SK-N-SH treated with all-trans-retinoic acid at 6 μM for 48 hours (cell line): ENCODE data around the gene BTG1.

Source experiments
- ATAC-seq: fragments of 200-7000 bp; cut with Tn5 transposase; 3 replicates; pipeline ENCODE4 v1.9.1; 2020; ENCODE audit warnings: mild to moderate bottlenecking, moderate library complexity
- ARNTL ChIP-seq: fragments of 450-650 bp; formaldehyde crosslinking; IDR thresholded peaks from 2 replicates; pipeline ENCODE4 v1.5.0; 2020; ENCODE audit warnings: low read depth, mild to moderate bottlenecking, moderate library complexity, borderline replicate concordance
- CSDC2 ChIP-seq: fragments of 250-450 bp; sonication (Bioruptor Pico); IDR thresholded peaks from 2 replicates; pipeline ENCODE4 v1.5.0; 2020; ENCODE audit warnings: mild to moderate bottlenecking, moderate library complexity
- ESRRG ChIP-seq: fragments of 250-450 bp; sonication (Bioruptor Pico); IDR thresholded peaks from 2 replicates; pipeline ENCODE4 v1.6.1; 2021; ENCODE audit warnings: mild to moderate bottlenecking
- ISL1 ChIP-seq: fragments of 250-450 bp; sonication (Bioruptor Pico); IDR thresholded peaks from 2 replicates; pipeline ENCODE4 v2.1.2; 2022; ENCODE audit warnings: mild to moderate bottlenecking, moderate library complexity
- OSR1 ChIP-seq: fragments of 250-450 bp; sonication (Bioruptor Pico); IDR thresholded peaks from 2 replicates; pipeline ENCODE4 v1.8.0; 2022; ENCODE audit warnings: moderate library complexity, mild to moderate bottlenecking, inconsistent platforms
- PATZ1 ChIP-seq: fragments of 250-450 bp; sonication (Bioruptor Pico); IDR thresholded peaks from 2 replicates; pipeline ENCODE4 v1.8.0; 2020; ENCODE audit warnings: mild to moderate bottlenecking, moderate library complexity, borderline replicate concordance
- POU6F1 ChIP-seq: fragments of 250-450 bp; sonication (Bioruptor Pico); IDR thresholded peaks from 2 replicates; pipeline ENCODE4 v1.8.0; 2021; ENCODE audit warnings: low read depth, mild to moderate bottlenecking, moderate library complexity, borderline replicate concordance
- PPARA ChIP-seq: fragments of 250-450 bp; sonication (Bioruptor Pico); IDR thresholded peaks from 2 replicates; pipeline ENCODE4 v1.5.0; 2020; ENCODE audit warnings: mild to moderate bottlenecking, borderline replicate concordance
- RARB ChIP-seq: fragments of 250-450 bp; sonication (Bioruptor Pico); IDR thresholded peaks from 2 replicates; pipeline ENCODE4 v1.8.0; 2021; ENCODE audit warnings: mild to moderate bottlenecking, moderate library complexity
- TCF4 ChIP-seq: fragments of 250-450 bp; sonication (Bioruptor Pico); IDR thresholded peaks from 2 replicates; pipeline ENCODE4 v1.8.0; 2021; ENCODE audit warnings: mild to moderate bottlenecking, moderate library complexity, borderline replicate concordance
- TOX ChIP-seq: fragments of 250-450 bp; sonication (Bioruptor Pico); IDR thresholded peaks from 2 replicates; pipeline ENCODE4 v1.8.0; 2021; ENCODE audit warnings: mild to moderate bottlenecking, moderate library complexity, borderline replicate concordance
- TSHZ2 ChIP-seq: fragments of 250-450 bp; sonication (Bioruptor Pico); IDR thresholded peaks from 2 replicates; pipeline ENCODE4 v1.5.0; 2020; ENCODE audit warnings: mild to moderate bottlenecking, moderate library complexity
- ZC3H10 ChIP-seq: fragments of 250-450 bp; sonication (Bioruptor Pico); IDR thresholded peaks from 2 replicates; pipeline ENCODE4 v1.5.1; 2021; ENCODE audit warnings: mild to moderate bottlenecking, moderate library complexity
- ZFP30 ChIP-seq: fragments of 450-650 bp; formaldehyde crosslinking; IDR thresholded peaks from 2 replicates; pipeline ENCODE4 v1.5.0; 2022; ENCODE audit warnings: mild to moderate bottlenecking, moderate library complexity
- ZNF565 ChIP-seq: fragments of 450-650 bp; formaldehyde crosslinking; conservative IDR thresholded peaks from 2 replicates; pipeline ENCODE4 v1.5.0; 2020; ENCODE audit warnings: low read depth, mild to moderate bottlenecking, moderate library complexity
- ZNF8 ChIP-seq: fragments of 450-650 bp; formaldehyde crosslinking; IDR thresholded peaks from 2 replicates; pipeline ENCODE4 v1.5.0; 2020; ENCODE audit warnings: mild to moderate bottlenecking, moderate library complexity
- TF ChIP-seq, protein P1 (sequence below): fragments of 250-450 bp; sonication (Bioruptor Pico); IDR thresholded peaks from 2 replicates; pipeline ENCODE4 v1.5.1; 2021; ENCODE audit warnings: mild to moderate bottlenecking, moderate library complexity
- TF ChIP-seq, protein P2 (sequence below): fragments of 250-450 bp; sonication (Bioruptor Pico); IDR thresholded peaks from 2 replicates; pipeline ENCODE4 v1.5.1; 2020; ENCODE audit warnings: low read depth, mild to moderate bottlenecking, moderate library complexity

Gene BTG1

GRCh38 chr12:92156704-92157395 lies 11.2 kb upstream of the BTG1 start (continued):
- TF ChIP-seq POU6F1 (CRISPR knock-in tag): no peak

- ATAC-seq: no peak
- TF ChIP-seq PPARA (no peak), OSR1 (CRISPR knock-in tag) (no peak), TOX (CRISPR knock-in tag) (no peak), RARB (CRISPR knock-in tag) (no peak), ARNTL (CRISPR knock-in tag) (no peak), ESRRG (CRISPR knock-in tag) (no peak), TSHZ2 (no peak), PATZ1 (CRISPR knock-in tag) (no peak), ISL1 (no peak), TCF4 (no peak), ZC3H10 (CRISPR knock-in tag) (no peak), POU6F1 (CRISPR knock-in tag) (no peak), CSDC2 (CRISPR knock-in tag) (no peak), ZNF8 (CRISPR knock-in tag) (no peak), ZFP30 (CRISPR knock-in tag) (no peak), ZNF565 (CRISPR knock-in tag) (no peak)
- TF ChIP-seq, protein P1, sequence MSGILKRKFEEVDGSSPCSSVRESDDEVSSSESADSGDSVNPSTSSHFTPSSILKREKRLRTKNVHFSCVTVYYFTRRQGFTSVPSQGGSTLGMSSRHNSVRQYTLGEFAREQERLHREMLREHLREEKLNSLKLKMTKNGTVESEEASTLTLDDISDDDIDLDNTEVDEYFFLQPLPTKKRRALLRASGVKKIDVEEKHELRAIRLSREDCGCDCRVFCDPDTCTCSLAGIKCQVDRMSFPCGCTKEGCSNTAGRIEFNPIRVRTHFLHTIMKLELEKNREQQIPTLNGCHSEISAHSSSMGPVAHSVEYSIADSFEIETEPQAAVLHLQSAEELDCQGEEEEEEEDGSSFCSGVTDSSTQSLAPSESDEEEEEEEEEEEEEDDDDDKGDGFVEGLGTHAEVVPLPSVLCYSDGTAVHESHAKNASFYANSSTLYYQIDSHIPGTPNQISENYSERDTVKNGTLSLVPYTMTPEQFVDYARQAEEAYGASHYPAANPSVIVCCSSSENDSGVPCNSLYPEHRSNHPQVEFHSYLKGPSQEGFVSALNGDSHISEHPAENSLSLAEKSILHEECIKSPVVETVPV: no peak
- TF ChIP-seq, protein P2, sequence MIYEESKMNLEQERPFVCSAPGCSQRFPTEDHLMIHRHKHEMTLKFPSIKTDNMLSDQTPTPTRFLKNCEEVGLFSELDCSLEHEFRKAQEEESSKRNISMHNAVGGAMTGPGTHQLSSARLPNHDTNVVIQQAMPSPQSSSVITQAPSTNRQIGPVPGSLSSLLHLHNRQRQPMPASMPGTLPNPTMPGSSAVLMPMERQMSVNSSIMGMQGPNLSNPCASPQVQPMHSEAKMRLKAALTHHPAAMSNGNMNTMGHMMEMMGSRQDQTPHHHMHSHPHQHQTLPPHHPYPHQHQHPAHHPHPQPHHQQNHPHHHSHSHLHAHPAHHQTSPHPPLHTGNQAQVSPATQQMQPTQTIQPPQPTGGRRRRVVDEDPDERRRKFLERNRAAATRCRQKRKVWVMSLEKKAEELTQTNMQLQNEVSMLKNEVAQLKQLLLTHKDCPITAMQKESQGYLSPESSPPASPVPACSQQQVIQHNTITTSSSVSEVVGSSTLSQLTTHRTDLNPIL: no peak
- TF ChIP-seq, all 23 proteins: peak for 0
Observed at GRCh38 chr12:92156139-92156538, 10.5 kb upstream of the BTG1 start.

GRCh38 chr12:92155733-92156132 lies 10.1 kb upstream of the BTG1 start:
- TF ChIP-seq ZNF565 (CRISPR knock-in tag): no peak
- ATAC-seq: no peak
